ENCODE results near the gene BMP6.

The BMP6 gene

GRCh38 chr6:7823552-7823951 is 97.7 kb downstream of the BMP6 start:
- no peak for DNase-seq (ENCODE audit: low spot score)
- no peak for FAIRE-seq

GRCh38 chr6:7825986-7826385 is 100.1 kb downstream of the BMP6 start:
- DNase-seq (ENCODE audit: low spot score) = no peak
- no peak for FAIRE-seq

- no peak for DNase-seq (ENCODE audit: low spot score)
- FAIRE-seq = no peak
Measured at GRCh38 chr6:7827142-7827541, 101.2 kb downstream of the BMP6 start.

- DNase-seq (ENCODE audit: low spot score) (no peak), FAIRE-seq (no peak)
Measured at GRCh38 chr6:7828124-7828523, 102.2 kb downstream of the BMP6 start.

GRCh38 chr6:7832904-7833750 is 107.2 kb downstream of the BMP6 start:
- no peak for FAIRE-seq
- no peak for DNase-seq (ENCODE audit: low spot score)

- FAIRE-seq (no peak), DNase-seq (ENCODE audit: low spot score) (no peak)
Measured at GRCh38 chr6:7833751-7834070, 107.8 kb downstream of the BMP6 start.

- FAIRE-seq (no peak), DNase-seq (ENCODE audit: low spot score) (no peak)
Measured at GRCh38 chr6:7836371-7837026, 110.6 kb downstream of the BMP6 start.

- DNase-seq (ENCODE audit: low spot score) (no peak), FAIRE-seq (no peak)
Measured at GRCh38 chr6:7841781-7842468, 116.0 kb downstream of the BMP6 start.

GRCh38 chr6:7846966-7847818 is 121.3 kb downstream of the BMP6 start:
- FAIRE-seq = no peak
- no peak for DNase-seq (ENCODE audit: low spot score)

GRCh38 chr6:7848229-7848628 is 122.3 kb downstream of the BMP6 start:
- DNase-seq (ENCODE audit: low spot score) = no peak
- no peak for FAIRE-seq

GRCh38 chr6:7851780-7852179 is 125.9 kb downstream of the BMP6 start:
- no peak for FAIRE-seq

GRCh38 chr6:7859591-7859990 is 133.7 kb downstream of the BMP6 start:
- DNase-seq (ENCODE audit: low spot score) (no peak), FAIRE-seq (no peak)

More at GRCh38 chr6:7851780-7852179, 125.9 kb downstream of the BMP6 start:
- no peak for DNase-seq (ENCODE audit: low spot score)

GRCh38 chr6:7865781-7866180 is 139.9 kb downstream of the BMP6 start:
- no peak for DNase-seq (ENCODE audit: low spot score)
- no peak for FAIRE-seq

- FAIRE-seq (no peak), DNase-seq (ENCODE audit: low spot score) (no peak)
Measured at GRCh38 chr6:7866526-7866925, 140.6 kb downstream of the BMP6 start.

- FAIRE-seq = no peak
- DNase-seq (ENCODE audit: low spot score) = no peak
Measured at GRCh38 chr6:7868926-7869325, 143.0 kb downstream of the BMP6 start.

- DNase-seq (ENCODE audit: low spot score) = no peak
- no peak for FAIRE-seq
Measured at GRCh38 chr6:7878401-7878964, 152.6 kb downstream of the BMP6 start.

GRCh38 chr6:7879043-7879442 is 153.1 kb downstream of the BMP6 start:
- FAIRE-seq (no peak), DNase-seq (ENCODE audit: low spot score) (no peak)

GRCh38 chr6:7879579-7879978 is 153.7 kb downstream of the BMP6 start:
- FAIRE-seq (no peak), DNase-seq (ENCODE audit: low spot score) (no peak)

GRCh38 chr6:7879980-7880717 is 154.2 kb downstream of the BMP6 start:
- FAIRE-seq = no peak
- DNase-seq (ENCODE audit: low spot score) = no peak

GRCh38 chr6:7880718-7881107 is 154.8 kb downstream of the BMP6 start:
- FAIRE-seq = no peak
- DNase-seq (ENCODE audit: low spot score) = no peak
